Thyroid gland (tissue), 4 donors: ENCODE data around the gene TOR1A. TPM values are rescaled to one million over a fixed set of nuclear protein-coding genes. Genes with fewer than 3 reads are reported as not detected.

Source experiments
- DNase-seq, 2 donors: peaks; one replicate each; pipeline ENCODE4 v3.0.0-alpha.2; 2019
- H3K27ac ChIP-seq, 3 donors: fragments of 200-600 bp; sonication (generic); 1 replicate in 2 of 3; 2 replicates in 1 of 3; pipeline ENCODE4 v1.5.1; 2016 to 2019; ENCODE audit warnings: mild to moderate bottlenecking in 1 of 3, moderate library complexity in 1 of 3
- H3K27me3 ChIP-seq: fragments of 200-600 bp; sonication (generic); one replicate; pipeline ENCODE4 v1.5.1; 2019
- H3K36me3 ChIP-seq, 2 donors: fragments of 200-600 bp; sonication (generic); one replicate each; pipeline ENCODE4 v1.5.1; 2016 to 2019
- H3K4me1 ChIP-seq, 2 donors: fragments of 200-600 bp; sonication (generic); one replicate each; pipeline ENCODE4 v1.5.1; 2017 to 2019
- H3K4me3 ChIP-seq, 3 donors: fragments of 200-600 bp; sonication (generic); replicated peaks in 1 of 3; 1 replicate in 2 of 3; 2 replicates in 1 of 3; pipeline ENCODE4 v1.5.1; 2016; ENCODE audit warnings: mild to moderate bottlenecking in 1 of 3
- H3K9me3 ChIP-seq: fragments of 200-600 bp; sonication (generic); one replicate; pipeline ENCODE4 v1.5.1; 2017
- POLR2A ChIP-seq, 2 donors: fragments of 450-650 bp; IDR thresholded peaks; one replicate each; pipeline ENCODE4 v1.6.1; 2017; ENCODE audit warnings: antibody characterized with exemption in 2 of 2, mild to moderate bottlenecking in 2 of 2, moderate library complexity in 1 of 2
- WGBS, 2 donors: methylation state at CpG; one replicate each; pipeline ENCODE4 v1.1.5; 2017; 5-methylcytosine and 5-hydroxymethylcytosine counted together
- intact Hi-C: fragments of 100-400 bp; cut with DNase I; formaldehyde crosslinking; loops from one replicate; pipeline ENCODE4 v1.15.1; 2023
- total RNA-seq, 4 donors: library from RNA; depleted of rRNA; stranded (reverse); fragments of >200 nt; gene quantifications; one replicate each; pipeline ENCODE4 v1.2.3, GENCODE V29; 2016
- TF ChIP-seq, protein P1 (sequence below), 6 experiments: fragments of 200-600 bp in 3 of 6; fragments of 450-650 bp in 3 of 6; sonication (generic) in 3 of 6; IDR thresholded peaks; one replicate each; pipeline ENCODE4 v1.5.1; 2016 to 2019; ENCODE audit warnings: antibody characterized with exemption in 6 of 6, mild to moderate bottlenecking in 2 of 6, inconsistent platforms in 1 of 6, moderate library complexity in 1 of 6

Gene TOR1A
- total RNA-seq, 4 donors from 2014 or later, result 30.0 to 61.2 (median 42.8) TPM

DNA sequence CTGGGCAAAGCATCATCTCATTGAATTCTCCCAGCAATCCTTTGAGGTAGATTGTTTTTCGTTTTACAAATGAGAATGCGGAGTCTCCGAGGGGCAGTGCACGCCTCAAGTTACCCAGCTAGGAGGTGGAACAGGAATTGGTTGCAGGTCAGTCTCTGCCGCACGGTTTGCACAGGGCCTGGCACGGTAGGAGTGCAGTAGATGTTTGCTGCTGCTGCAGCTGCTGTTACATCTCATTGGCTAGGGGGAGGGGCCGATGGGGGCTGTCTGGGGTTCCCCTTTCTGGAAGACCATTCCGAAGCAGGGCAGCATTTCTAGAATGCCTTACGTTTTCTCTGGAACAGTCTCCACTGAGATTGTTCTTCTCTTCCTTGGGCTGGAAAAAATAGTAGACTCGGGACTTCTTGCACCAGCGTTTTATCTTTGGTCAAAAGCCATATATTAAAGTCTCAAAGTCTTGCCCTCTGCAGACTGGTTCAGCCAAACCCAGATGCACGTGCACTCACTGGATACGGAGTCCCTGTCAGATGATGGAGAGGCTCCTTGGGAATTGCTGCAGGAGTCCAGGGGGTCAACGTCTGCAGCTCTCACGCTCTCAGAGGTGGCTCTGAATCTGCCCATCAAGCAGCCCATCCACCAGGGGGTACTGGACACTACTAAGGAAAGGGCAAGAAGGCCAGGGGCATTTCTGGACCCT, 12.5 kb upstream of the TOR1A start:
- intact Hi-C loops, result no loop called here
- Histone ChIP-seq H3K36me3 (peaks cover 7 to 10% of the 10 kb centered on the region in 2 donors), H3K4me3 (peak overlapping the region in 2 of 3 donors; percentile 83 to 97), H3K9me3 (no peaks in the 10 kb centered on the region), H3K27me3 (no peaks in the 10 kb centered on the region), H3K4me1 (peaks cover 19 to 45% of the 10 kb centered on the region in 2 donors), H3K27ac (peak overlapping the region in 2 of 3 donors; percentile 81 to 86)
- WGBS, 2 donors, result 37 to 41% methylated on average over 14 to 16 of the region's 16 CpGs
- no peak for DNase-seq
- TF ChIP-seq POLR2A (IDR thresholded peaks at IDR 0.05), result no peak
- TF ChIP-seq, protein P1, sequence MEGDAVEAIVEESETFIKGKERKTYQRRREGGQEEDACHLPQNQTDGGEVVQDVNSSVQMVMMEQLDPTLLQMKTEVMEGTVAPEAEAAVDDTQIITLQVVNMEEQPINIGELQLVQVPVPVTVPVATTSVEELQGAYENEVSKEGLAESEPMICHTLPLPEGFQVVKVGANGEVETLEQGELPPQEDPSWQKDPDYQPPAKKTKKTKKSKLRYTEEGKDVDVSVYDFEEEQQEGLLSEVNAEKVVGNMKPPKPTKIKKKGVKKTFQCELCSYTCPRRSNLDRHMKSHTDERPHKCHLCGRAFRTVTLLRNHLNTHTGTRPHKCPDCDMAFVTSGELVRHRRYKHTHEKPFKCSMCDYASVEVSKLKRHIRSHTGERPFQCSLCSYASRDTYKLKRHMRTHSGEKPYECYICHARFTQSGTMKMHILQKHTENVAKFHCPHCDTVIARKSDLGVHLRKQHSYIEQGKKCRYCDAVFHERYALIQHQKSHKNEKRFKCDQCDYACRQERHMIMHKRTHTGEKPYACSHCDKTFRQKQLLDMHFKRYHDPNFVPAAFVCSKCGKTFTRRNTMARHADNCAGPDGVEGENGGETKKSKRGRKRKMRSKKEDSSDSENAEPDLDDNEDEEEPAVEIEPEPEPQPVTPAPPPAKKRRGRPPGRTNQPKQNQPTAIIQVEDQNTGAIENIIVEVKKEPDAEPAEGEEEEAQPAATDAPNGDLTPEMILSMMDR (IDR thresholded peaks at IDR 0.05), result no peak

DNA sequence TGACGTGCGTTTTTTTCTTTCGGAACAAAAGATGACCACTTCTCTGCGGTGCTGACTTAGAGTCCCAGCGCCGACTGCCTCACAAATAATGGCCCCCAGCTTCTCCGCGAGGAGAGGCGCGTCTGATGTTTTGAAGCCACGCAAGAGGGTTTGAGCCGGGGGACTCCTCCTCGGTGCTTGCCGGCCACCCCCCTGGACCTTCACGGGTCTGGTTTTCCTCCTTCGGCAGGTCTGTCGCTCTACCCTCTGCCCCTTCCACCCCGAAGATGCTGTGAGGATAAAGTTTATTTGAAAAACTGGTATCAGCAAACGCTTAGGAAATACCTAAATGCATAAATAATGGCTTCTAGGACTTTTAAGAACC, 11.9 kb upstream of the TOR1A start:
- no peaks in the 10 kb centered on the region for H3K9me3 ChIP-seq
- DNase-seq, result no peak
- WGBS, 2 donors, result 0 to 2% methylated on average over 18 to 19 of the region's 19 CpGs
- peaks cover 19 to 45% of the 10 kb centered on the region in 2 donors for H3K4me1 ChIP-seq
- H3K4me3 ChIP-seq, result peak overlapping the region; percentile 48 to 97 (median 83)
- intact Hi-C loops, result no loop called here
- peaks cover 13 to 16% of the 10 kb centered on the region in 2 donors for H3K36me3 ChIP-seq
- TF ChIP-seq, protein P1 (IDR thresholded peaks at IDR 0.05), result no peak
- no peak for TF ChIP-seq POLR2A (IDR thresholded peaks at IDR 0.05)
- H3K27me3 ChIP-seq, result no peaks in the 10 kb centered on the region
- peak overlapping the region; percentile 77 to 86 (median 81) for H3K27ac ChIP-seq

DNA sequence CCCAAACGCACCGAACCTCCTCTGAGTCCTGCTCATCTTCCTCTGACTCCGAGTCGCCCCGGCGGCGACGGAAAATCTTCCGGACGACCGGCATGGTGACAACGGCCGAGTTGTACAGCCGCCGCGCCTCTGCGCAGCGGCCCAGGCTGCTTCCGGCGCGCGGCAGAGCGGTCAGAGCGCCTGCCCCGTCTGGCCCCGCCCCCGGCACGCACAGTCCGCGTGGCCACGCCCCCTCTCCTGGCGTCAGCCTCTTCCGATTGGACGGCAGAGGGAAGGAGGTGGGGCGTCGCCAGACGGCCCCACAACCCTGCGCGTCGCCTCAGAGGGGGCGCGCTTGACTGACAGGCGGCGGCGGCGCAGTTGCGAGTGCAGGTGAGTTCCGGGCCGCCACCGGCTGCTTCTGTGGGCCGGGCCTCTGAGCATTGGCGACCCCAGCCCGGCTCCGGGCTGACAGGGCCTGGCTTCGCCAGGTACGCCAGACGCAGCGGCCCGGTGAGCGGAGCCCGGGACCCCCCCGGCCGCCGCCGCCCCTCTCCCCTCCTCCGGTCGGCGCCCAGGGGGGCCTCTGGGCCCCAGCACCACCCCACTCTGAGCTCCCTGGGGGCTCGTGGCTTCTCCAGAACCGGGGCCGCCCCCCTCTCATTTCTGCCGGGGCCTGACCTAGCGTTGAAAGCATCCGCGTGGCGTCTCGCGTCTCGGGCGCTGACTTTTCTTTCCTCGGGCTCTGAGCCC, 11.4 kb upstream of the TOR1A start, which contains the start of the genes C9orf78 and USP20:
C9orf78 (minus strand) TSS at position 148 of the 732 bp plus-strand sequence; CDS start at position 94, 54 bp downstream.
USP20 (plus strand) TSS at position 331 of the 732 bp plus-strand sequence. CDS start 17,098 bp downstream, outside the sequence.
- TF ChIP-seq, protein P1 (IDR thresholded peaks at IDR 0.05), result no peak
- peak; percentile 44 to 97 for TF ChIP-seq POLR2A (IDR thresholded peaks at IDR 0.05)
- WGBS, 2 donors, result 0% methylated on average over 9 to 13 of the region's 81 CpGs
- DNase-seq, result peak; percentile 97
- intact Hi-C loops, result no loop called here
- peak within 1 kb of the TSS; percentile 83 to 97 (median 93) for H3K4me3 ChIP-seq
- H3K9me3 ChIP-seq, result no peaks in the 10 kb centered on the region
- H3K4me1 ChIP-seq, result peaks cover 19 to 45% of the 10 kb centered on the region in 2 donors
- H3K27me3 ChIP-seq, result no peaks in the 10 kb centered on the region
- H3K27ac ChIP-seq, result peak within 1 kb of the TSS; percentile 77 to 86 (median 81)
- peaks cover 18 to 21% of the 10 kb centered on the region in 2 donors for H3K36me3 ChIP-seq

DNA sequence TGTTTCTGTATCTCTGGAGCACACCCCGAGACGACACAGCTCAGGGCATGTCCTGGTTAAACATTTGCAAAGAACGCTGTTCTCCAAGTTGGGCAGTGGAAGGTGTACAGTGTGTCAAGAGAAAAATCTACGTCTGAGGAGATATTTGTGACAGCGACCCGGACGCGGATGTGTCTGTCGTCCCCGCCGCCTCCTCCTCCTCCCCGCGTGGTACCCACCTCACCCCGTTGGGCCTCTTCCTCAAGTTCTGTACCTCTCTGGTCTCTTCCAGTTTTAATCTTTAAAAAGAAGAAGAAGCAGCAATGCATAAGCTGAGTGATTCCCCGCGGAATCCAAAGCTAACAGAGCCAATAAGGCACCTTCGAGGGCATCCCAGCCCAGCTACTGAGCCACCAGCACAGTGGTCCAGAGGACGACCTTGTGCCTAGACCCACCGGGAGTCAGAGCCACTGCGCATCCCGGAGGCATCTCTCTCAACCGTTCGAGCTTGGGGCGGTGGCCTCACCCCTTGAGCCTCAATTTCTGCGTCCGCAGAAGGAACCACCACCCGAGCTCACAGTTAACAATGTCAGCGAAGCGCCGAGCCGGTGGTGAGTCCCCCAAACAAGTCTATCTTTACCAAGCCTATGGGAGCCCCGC, 10.7 kb upstream of the TOR1A start:
- Histone ChIP-seq H3K27ac (peak overlapping the region; percentile 16 to 86 (median 48)), H3K4me3 (peak overlapping the region; percentile 83 to 93 (median 89)), H3K27me3 (no peaks in the 10 kb centered on the region), H3K9me3 (no peaks in the 10 kb centered on the region), H3K4me1 (peaks cover 19 to 41% of the 10 kb centered on the region in 2 donors), H3K36me3 (peaks cover 25 to 28% of the 10 kb centered on the region in 2 donors)
- TF ChIP-seq, protein P1 (IDR thresholded peaks at IDR 0.05), result no peak
- TF ChIP-seq POLR2A (IDR thresholded peaks at IDR 0.05), result no peak
- WGBS, 2 donors, result 3 to 5% methylated on average over 14 to 24 of the region's 32 CpGs
- intact Hi-C loops, result no loop called here
- DNase-seq, result no peak
